Panc1 (cell line): Measurements from ENCODE around the gene SEMA5B. TPM values are rescaled to one million over a fixed set of nuclear protein-coding genes. Genes with fewer than 3 reads are reported as not detected.

Experiments used
- ATAC-seq: fragments of 200-7000 bp; cut with Tn5 transposase; 2 replicates; pipeline ENCODE4 v1.9.1; 2020; ENCODE audit warnings: mild to moderate bottlenecking, moderate library complexity
- BruUV-seq: library from RNA; stranded (reverse); fragments of 400-500 nt; replicated peaks from 2 replicates; lab custom pipeline; 2021; lab: Mats Ljungman, UMichigan
- CTCF ChIA-PET: fragments of 300-600 bp; sonication (Branson Sonifier 250); formaldehyde crosslinking; loops from one replicate; lab custom pipeline; 2022; ENCODE audit warnings: antibody characterized with exemption; lab: Charles Lee
- POLR2A ChIA-PET: fragments of 300-600 bp; sonication (Branson Sonifier 250); formaldehyde crosslinking; loops from one replicate; lab custom pipeline; 2022; ENCODE audit warnings: antibody characterized with exemption; lab: Charles Lee
- DNase-seq: peaks from one replicate; pipeline ENCODE4 v3.0.0-alpha.2; 2010; ENCODE audit warnings: low read depth, low spot score
- H3K27ac ChIP-seq: 2 replicates; pipeline ENCODE4 v1.5.1; 2011; ENCODE audit warnings: mild to moderate bottlenecking, low read length, inconsistent platforms
- H3K27me3 ChIP-seq: fragments of 200-500 bp; sonication (Bioruptor generic); 2 replicates; pipeline ENCODE4 v1.6.0; 2014; ENCODE audit warnings: low read length, inconsistent platforms; ENCODE audit not compliant: control insufficient read depth, insufficient read depth
- H3K36me3 ChIP-seq: fragments of 200-500 bp; sonication (Bioruptor generic); 2 replicates; pipeline ENCODE4 v1.5.1; 2014; ENCODE audit warnings: inconsistent platforms, mild to moderate bottlenecking, low read length, moderate library complexity; ENCODE audit not compliant: control insufficient read depth, insufficient read depth
- H3K4me1 ChIP-seq: 2 replicates; pipeline ENCODE4 v1.5.1; 2011; ENCODE audit warnings: inconsistent platforms, mild to moderate bottlenecking, low read length, moderate library complexity; ENCODE audit not compliant: control insufficient read depth, insufficient read depth
- H3K4me3 ChIP-seq, 2 experiments: 2 replicates each; pipeline ENCODE4 v1.5.1; 2011 to 2012; ENCODE audit warnings: low read depth in 2 of 2, low read length in 2 of 2, mild to moderate bottlenecking in 2 of 2, inconsistent platforms in 1 of 2, moderate library complexity in 1 of 2
- H3K9me3 ChIP-seq: fragments of 200-500 bp; sonication (Bioruptor generic); 2 replicates; pipeline ENCODE4 v1.5.1; 2014; ENCODE audit warnings: low read depth, mild to moderate bottlenecking, inconsistent platforms, low read length, moderate library complexity; ENCODE audit not compliant: control insufficient read depth, insufficient read depth
- CTCF ChIP-seq: fragments of 450-650 bp; IDR thresholded peaks from 2 replicates; pipeline ENCODE4 v1.5.1; 2017; ENCODE audit warnings: mild to moderate bottlenecking
- POLR2AphosphoS5 ChIP-seq: IDR thresholded peaks from 2 replicates; pipeline ENCODE4 v1.6.1; 2012; ENCODE audit warnings: mild to moderate bottlenecking, low read depth, low read length, moderate library complexity
- REST ChIP-seq, 2 experiments: IDR thresholded peaks; 2 replicates each; pipeline ENCODE4 v1.6.1; 2011 to 2012; ENCODE audit warnings: low read depth in 2 of 2, control low read depth in 1 of 2, low read length in 1 of 2, mild to moderate bottlenecking in 1 of 2, moderate library complexity in 1 of 2; ENCODE audit not compliant: insufficient read depth in 1 of 2
- SIN3A ChIP-seq: IDR thresholded peaks from 2 replicates; pipeline ENCODE4 v1.6.1; 2012; ENCODE audit warnings: low read depth, mild to moderate bottlenecking, low read length, moderate library complexity, borderline replicate concordance; ENCODE audit not compliant: insufficient read depth
- TCF7L2 ChIP-seq: IDR thresholded peaks from 2 replicates; pipeline ENCODE4 v1.6.1; 2011; ENCODE audit warnings: mild to moderate bottlenecking, low read depth, low read length, inconsistent platforms
- in situ Hi-C: cut with HindIII; loops from 2 replicates; pipeline ENCODE4 v1.10.0; 2016; ENCODE audit warnings: low sequenced_read_pairs, low pct_unique_long_range_greater_than_20kb
- intact Hi-C: fragments of 100-400 bp; cut with micrococcal nuclease; formaldehyde crosslinking; loops from one replicate; pipeline ENCODE4 v1.10.0; 2022; ENCODE audit not compliant: unreplicated experiment
- total RNA-seq: library from RNA; stranded (reverse); gene quantifications from one replicate; pipeline ENCODE4 v1.2.1, GENCODE V29; 2021; ENCODE audit not compliant: unreplicated experiment

Gene SEMA5B
- total RNA-seq, 1 experiment from 2014 or later = 1.2 TPM

GRCh38 chr3:122956693-122957455 lies 70.7 kb downstream of the SEMA5B start:
- ATAC-seq (no peak), DNase-seq (no peak)
- BruUV-seq = no TSS peak
- ChIA-PET CTCF (no interaction called here), POLR2A (no interaction called here)
- in situ Hi-C loops (no loop called here), intact Hi-C loops (no loop called here)
- no peak overlapping the region for H3K27ac ChIP-seq
- no peaks in the 10 kb centered on the region for H3K9me3 ChIP-seq
- no peaks in the 10 kb centered on the region for H3K4me1 ChIP-seq
- no peaks in the 10 kb centered on the region for H3K36me3 ChIP-seq
- TF ChIP-seq CTCF = no peak
- no peak for TF ChIP-seq REST (IDR thresholded peaks at IDR 0.05; ENCODE audit: insufficient read depth in 1 of 2, low read depth in 2 of 2, low read length in 1 of 2)
- TF ChIP-seq POLR2AphosphoS5 = no peak
- no peak for TF ChIP-seq SIN3A
- no peak for TF ChIP-seq TCF7L2
- no peaks in the 10 kb centered on the region for H3K27me3 ChIP-seq
- H3K4me3 ChIP-seq = no peak overlapping the region

- Histone ChIP-seq H3K36me3 (no peaks in the 10 kb centered on the region), H3K9me3 (no peaks in the 10 kb centered on the region), H3K4me3 (no peak overlapping the region), H3K27me3 (no peaks in the 10 kb centered on the region), H3K4me1 (no peaks in the 10 kb centered on the region), H3K27ac (no peak overlapping the region)
- BruUV-seq = no TSS peak
- intact Hi-C loops = no loop called here
- no peak for TF ChIP-seq SIN3A
- TF ChIP-seq POLR2AphosphoS5 = no peak
- TF ChIP-seq CTCF = no peak
- TF ChIP-seq TCF7L2 = no peak
- TF ChIP-seq REST (IDR thresholded peaks at IDR 0.05; ENCODE audit: insufficient read depth in 1 of 2, low read depth in 2 of 2, low read length in 1 of 2) = no peak
- ATAC-seq (no peak), DNase-seq (no peak)
- POLR2A ChIA-PET = interaction anchor here (0.6 kb wide), 1 partner anchor 104 kb away, joined by 3 read pairs; no protein-coding TSS in a partner anchor
- CTCF ChIA-PET = no interaction called here
- in situ Hi-C loops = no loop called here
Observed at GRCh38 chr3:122955916-122956692, 71.5 kb downstream of the SEMA5B start.
